GM21619 (cell line): ENCODE measurements around the gene STAG2.
"Not testable (repeated sequence)": the region's sequence is repeated elsewhere in the genome, so short reads cannot be mapped to it uniquely, and the experiment has no call there.

Source experiments
- ATAC-seq: cut with Tn5 transposase; IDR thresholded peaks from one replicate; pipeline ENCODE4 v1.9.1; 2021; ENCODE audit not compliant: unreplicated experiment

Gene STAG2

DNA sequence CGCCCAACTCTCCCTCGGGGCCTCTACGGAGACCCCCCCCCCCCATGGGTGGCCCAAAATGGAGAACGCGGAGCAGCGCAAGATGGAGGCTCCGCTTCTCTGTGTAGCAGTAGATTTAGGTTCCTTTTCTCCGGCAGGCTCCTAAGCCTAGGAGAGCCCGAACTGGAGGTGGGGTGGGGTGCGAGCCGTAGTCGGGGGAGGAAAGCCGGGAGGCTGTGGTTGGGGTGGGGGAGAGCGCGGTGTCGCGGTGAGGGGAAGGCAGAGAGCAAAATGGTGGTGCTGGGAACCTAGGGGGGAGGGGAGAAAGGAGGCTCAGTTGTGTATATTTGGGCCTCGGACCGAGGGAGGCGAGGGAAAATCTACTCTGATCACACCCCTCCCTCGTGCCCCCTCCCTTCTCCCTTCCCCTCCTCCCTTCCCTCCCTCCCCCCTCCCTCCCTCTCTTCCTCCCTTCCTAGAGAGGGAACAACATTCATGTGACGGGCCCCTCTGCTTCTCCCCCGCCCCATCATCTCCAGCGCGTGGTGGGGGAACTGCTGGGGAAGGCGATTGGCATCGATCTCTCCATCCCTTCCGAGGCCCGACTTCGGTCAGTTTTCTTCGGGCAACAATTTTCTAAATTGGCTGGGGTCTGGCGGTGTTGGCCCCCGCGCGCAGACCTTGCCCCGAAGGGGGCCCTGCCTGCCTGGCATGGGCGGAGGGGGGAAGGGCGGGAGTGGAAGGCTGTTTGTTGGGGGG is at the start of gene STAG2:
Gene STAG2 (plus strand): TSS at position 439 of the 738 bp plus-strand sequence. CDS start 60,922 bp downstream, outside the sequence.
- ATAC-seq = no peak

DNA sequence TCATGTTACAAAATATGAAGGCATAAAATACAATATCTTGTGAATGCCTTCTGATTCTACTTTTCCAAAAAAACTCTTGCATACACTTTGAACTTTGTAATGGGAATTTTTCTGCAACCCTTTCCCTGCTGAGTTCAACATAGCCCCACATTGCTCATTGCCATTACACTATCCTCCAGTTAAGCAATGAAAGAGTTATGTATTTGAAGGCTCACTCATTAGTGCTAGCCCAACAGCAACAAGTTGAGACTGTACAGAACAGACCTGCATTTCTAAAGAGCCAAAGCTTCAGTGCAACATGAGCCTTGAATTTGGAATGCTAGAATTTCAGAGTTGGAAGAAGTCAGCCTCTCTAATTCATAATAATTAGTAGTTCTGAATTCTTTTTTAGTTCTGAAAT is 44.4 kb upstream of the STAG2 start:
- ATAC-seq = no peak

DNA sequence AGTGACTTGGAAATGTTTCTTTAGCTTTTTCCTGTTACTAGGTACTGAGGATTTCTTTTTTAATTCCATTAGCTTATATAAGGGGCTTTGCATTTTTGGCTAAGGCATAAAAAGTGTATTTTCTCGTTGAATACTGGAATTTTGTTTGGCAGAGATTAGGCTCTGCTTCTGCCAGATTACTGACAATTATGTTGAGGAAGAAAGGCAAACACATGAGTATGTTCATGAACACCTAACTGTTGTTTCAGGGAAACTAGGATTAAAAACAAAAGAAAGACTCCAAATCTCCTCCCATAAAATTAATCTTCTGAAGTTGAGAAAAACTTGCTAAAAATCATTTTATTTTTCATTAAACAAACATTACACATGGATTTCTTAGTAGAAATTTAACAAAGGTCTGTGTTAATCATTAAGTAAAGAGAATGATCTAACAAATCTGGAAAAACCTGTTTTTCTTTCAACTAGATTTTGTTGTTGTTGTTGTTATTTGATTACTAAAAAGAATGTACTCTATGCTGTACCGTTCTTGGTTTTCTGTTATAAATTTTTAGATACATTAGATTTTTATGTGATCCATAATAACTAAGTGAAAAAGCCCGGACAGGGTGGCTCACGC is 43.3 kb upstream of the STAG2 start:
- ATAC-seq = no peak

DNA sequence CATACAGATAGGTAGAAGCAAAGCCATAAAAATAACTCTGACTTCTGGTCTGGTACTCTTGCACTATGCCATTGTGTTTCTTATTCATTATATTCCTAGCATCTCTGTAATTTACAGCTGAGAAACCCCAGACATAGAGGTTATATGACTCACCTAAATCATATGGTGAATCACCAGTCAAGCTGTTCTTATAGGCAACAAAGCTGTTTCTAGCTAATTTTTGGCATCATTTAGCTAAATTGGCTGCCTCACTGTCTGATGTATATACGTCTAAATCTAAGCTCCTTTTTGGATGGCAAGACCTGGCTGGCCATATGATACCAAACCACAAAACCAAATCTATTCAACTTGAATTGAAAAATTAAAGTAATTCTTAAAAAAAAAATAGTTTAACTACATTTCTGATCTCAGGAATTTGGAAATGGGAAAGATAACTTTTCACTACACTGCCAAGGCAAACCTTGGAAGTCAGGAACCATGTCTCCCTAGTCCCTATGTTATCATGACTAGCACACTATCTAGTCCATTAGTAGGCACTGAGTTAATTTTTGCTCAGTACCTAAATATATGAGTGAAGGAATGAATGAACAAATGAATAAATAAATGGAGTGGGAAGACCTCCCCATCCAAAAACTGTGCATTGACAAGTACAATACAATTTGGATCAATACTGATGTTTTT is 41.3 kb upstream of the STAG2 start:
- ATAC-seq = no peak

DNA sequence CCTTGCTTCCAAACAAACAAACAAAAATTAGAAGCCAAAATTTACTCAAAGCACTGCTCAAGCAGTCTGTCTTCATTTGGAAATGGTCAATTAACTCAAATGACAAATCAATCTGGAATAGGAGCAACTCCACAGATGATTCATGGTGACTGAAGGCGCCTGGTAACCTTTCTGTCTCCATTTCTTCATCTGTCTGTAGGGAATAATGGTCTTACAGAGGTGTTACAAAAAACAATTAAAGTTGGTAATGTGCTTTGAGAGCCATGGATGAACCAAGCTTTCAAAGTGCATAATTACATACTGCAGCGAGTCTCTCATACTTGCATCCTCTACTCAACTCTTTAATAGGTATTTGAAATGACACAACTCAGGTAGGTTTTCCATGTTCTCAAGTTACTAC is 38.3 kb upstream of the STAG2 start:
- no peak for ATAC-seq

DNA sequence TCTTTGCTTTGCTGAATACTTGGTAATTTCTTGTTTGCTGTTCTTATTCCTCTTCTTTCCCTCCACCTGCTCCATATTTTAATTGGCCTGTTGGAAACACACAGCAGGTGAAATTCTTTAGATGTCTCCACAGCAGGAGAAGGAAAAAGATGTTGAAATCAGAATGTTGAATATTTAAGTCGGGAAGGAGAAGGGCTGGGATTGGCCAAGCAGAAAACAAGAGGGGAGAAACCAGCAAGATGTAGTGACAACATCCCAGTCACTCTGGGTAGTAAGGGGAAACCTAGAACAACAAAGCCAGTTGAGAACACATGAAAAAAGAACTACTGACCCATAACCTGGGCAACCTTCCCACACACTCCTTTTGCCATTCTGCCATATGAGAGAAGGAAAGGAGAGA is 37.3 kb upstream of the STAG2 start:
- ATAC-seq = no peak

DNA sequence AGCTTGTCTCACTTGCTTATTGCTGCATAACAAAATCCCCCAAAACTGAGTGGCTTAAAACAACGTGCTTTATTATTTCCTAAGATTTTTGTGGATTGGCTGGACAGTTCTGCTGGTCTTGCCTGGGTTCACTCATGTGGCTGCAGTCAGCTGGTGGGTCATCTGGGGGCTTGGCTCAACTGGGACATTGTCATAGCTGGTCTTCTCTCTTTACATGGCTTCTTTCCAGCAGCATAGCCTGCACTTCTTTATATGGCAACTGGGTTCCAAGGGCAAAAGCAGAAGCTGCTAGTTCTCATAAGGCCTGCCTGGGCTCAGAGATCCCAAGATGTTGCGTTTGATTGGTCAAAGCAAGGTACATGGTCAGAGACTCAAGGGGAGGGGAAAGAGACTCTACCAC is 33.7 kb upstream of the STAG2 start:
- no peak for ATAC-seq

DNA sequence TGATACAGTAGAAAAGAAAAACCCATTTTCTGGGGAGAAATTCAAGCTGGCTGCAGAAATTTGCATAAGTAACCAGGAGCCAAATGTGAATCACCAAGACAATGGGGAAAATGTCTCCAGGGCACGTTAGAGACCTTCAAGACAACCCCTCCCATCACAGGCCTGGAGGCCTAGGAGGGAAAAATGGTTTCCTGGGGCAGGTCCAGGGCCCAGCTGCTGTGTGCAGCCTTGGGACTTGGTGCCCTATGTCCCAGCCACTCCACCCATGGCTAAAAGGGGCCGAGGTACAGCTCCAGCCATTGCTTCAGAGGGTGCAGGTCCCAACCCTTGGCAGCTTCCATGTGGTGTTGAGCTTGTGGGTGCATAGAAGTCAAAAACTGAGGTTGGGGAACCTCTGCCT is 29.5 kb upstream of the STAG2 start:
- not testable (repeated sequence) for ATAC-seq

DNA sequence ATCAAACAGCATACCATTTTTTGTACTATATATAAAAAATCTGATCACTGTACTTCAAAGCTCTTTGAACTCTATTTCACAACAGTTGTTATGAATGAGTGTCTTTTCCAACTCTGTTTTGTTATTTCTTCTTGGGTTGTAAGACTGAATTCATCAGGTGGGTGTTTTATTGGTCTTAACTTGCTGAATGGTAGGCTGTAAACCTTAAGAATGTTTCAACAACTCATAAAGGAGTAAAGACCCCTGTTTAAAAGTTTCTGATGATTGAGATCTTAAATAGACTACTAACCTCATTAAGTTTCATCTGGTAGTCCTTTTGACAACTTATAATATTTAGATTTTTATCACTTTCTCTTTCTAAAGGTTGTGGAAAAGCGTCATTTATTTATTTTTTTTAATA is 18.4 kb upstream of the STAG2 start:
- no peak for ATAC-seq

DNA sequence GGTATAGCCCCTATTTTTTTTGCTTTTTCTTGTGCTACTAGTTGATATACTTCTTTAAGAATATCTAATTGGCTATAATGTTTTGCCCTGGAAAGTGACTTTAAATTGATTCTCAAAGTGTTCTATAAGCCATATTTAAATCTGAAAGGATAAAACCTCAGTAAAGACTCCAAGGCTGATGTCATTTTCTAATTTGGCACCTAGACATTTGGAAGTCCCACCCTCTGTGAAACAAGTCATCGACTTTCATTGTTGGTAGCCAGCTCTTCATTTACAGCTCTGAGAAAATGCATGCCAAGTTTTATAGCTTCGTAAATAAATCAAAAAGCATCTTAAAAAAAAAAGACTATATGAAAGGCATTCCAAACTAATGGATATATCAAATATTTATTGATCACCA is 18.0 kb upstream of the STAG2 start:
- ATAC-seq = no peak

DNA sequence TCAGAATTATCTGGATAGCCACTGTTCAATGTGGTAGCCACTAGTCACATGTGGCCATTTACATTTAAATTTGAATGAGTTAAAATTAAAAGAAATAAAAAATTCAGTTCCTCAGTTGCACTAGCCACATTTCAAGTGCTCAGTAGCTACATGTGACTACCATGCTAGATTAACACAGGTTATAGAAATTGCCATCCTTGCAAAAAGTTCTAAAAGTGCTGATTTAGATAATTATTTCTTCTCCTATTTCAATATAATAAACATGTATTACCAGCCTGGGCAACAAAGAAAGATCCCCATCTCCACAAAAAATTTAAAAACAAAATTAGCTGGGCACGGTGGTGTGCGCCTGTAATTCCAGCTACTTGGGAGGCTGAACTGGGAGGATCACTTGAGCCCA is 11.7 kb upstream of the STAG2 start:
- no peak for ATAC-seq

DNA sequence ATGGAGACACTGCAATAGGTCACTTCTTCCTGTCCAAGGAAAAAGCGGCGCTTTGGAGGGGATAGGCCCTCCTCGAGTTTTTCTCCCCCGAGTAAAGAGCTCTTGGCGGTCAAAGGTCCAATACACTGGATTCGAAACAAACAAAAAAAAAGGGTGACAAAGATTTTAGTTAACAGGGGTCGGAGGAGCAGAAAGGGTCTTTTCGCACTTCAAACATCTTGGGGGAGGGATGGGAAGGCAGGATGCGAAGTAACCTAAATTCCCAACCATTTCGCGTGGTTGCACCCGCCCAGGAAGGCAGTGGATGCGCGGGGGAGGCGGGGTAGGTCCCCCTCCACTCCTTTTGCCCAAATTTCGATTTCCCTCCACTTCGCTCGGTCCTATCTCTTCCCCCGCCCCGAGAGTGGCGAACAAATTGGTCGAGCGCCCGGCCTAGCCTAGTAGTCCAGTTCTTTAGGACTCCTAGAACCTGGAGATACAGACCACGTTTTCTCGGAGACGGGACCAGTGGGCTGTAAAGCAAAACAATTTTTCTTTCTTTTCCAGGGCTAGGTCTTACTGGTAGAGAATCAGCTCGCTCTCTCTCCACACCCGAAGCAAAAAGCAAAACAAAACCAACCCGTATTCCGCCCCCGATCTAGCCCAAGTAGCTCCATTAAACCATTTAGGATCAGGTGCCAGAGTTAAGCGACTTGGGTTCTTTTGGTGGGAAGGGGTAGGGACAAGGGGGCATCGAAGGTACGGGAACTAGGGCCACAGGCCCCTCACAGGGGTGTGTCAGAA is 2.0 kb upstream of the STAG2 start:
- ATAC-seq = no peak

DNA sequence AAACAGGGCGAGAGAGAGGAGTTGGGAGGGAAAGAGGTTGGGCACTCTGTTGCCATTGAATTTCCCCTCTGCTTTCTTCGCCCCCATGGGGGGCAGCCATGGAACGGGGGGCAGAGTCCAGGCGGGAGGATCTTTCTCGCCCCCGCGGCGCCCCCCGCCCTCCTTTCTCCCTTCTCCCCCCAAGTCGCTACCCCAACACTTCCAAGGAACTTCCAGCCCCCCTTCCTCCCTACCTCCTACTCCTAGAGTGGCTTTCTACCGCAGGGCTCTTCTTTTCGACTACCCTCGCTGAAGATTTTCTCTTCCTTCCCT is 594 bp upstream of the STAG2 start:
- no peak for ATAC-seq

DNA sequence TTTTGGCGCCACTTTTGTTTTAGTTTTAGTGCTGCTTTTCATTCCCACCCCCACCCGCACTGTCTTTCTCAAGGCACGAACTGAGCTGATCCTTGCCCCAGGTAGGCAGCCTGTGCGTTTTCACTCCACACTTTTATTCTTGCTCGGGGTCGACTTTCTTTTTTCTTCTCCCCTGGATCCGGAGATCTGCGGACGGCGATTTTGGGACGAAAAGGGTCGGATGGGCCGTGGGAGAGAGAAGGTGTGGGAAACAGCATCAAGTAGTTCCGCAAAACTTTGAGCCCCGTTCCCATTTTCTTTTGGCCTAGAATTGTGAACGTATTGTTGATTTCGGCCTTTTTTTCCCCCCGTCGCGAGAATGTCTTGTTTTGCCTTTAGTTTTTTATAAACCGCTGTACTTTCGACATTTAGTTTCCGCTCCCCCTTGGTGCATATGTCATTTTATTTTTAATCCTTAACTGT is 531 bp downstream of the STAG2 start:
- no peak for ATAC-seq

DNA sequence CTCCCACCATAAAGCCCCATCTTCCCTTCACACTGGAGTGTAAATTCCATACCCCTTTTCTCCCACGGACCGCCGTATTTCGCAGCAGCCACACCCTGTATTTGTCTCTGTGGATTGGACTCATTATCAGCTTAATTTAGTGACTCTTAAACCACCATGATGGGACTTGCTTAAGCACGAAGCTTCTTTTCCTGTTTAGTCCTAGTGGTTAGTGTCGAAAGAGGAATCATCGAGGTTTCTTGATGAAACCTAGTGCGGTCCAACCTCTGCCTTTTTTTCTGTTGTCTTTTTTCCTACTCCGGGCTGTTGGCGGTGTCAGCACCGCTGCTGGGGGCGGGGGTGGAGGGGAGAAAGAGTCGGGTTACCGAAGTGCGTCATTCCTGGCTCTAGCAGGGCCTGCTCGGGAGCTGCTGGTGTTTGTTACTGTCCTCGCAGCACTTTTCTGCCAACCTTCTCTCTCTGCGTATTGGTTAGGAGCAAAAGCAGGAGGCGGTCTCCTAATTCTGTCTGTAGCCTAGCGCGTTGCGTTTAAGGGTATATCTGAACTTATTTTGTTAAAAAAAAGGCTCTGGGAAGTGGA is 1.4 kb downstream of the STAG2 start:
- peak; percentile 64 for ATAC-seq

DNA sequence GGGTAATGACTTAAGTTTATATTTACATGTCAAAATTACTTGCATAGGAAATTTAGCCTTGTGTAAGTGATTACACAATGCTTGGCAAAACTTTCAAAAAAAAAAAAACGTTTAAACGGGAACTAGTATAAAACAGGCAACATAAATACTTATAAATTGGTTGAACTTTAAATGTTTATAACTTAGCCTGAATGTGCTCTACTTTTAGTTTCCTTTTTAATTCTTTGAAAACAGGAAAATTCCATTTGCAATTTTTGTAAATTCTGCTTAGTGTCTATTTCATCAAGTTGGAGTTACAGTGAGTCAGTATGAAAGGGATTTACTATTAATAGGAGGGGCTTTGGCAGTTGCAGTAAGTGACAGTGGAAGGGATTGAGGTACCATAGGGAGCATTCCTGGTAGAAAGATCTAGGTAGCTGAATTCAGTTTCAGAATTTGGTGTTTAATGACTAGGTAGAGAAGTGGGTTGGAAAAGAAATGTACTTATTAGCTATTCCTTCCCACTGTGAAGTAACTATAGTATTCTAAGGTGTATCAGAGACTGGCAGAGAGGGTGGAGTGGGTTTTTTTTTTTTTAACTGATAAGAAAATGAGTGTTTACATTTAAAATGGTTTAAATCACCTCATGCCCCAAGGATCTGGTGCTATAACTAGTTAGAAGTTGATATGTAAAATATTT is 2.8 kb downstream of the STAG2 start:
- no peak for ATAC-seq

DNA sequence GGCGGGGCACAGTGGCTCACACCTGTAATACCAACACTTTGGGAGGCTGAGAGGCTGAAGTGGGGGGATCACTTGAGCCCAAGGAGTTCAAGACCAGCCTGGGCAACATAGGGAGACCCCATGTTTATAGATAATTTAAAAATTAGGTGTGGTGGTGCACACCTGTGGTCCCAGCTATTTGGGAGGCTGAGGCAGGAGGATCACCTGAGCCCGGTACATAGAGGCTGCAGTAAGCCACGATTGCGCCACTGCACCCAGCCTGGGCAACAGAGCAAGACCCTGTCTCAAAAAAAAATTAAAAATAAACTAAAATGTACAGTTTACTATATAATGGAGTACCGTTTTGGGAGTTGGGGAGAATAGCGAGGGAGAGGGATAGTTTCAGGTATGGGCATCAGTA is 4.2 kb downstream of the STAG2 start:
- no peak for ATAC-seq

DNA sequence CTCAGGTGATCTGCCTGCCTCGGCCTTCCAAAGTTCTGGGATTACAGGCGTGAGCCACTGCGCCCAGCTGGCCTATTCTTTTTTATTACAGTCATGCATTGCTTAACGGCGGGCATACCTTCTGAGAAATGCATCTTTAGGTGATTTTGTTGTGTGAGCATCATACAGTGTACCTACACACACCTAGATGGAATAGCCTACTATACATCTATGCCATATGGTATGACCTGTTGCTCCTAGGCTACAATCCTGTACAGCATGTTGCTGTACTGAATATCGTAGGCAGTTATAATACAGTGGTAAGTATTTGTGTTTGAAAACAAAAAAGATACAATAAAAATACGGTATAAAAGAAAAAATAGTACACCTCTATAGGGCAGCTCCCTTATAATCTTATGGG is 6.0 kb downstream of the STAG2 start:
- ATAC-seq = no peak

DNA sequence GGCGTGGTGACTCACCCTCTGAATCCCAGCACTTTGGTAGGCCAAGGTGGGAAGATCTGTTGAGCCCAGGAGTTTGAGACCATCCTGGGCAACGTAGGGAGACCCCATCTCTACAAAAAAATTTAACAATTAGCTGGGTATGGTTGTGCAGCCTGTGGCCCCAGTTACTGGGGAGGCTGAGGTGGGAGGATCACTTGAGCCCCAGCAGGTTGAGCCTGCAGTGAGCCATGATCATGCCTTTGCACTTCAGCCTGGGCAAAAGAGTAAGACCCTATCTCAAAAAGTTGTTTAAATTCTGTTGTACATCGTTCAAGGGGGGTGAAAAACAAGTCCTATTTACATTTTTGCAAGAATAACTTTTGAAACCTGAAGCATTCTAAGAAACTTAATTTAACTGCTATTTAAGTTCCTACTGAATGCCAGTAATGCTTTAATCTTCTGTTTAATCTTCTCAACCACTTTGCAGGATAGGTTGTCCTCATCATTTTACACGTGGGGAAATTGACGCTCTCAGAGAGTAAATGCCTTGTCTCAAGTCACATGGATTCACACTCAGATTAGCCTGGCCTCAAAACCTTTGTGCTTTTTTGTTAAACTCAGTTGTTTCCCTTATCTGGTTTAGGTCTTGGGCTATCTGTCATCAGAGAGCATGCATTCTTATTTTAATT is 7.0 kb downstream of the STAG2 start:
- no peak for ATAC-seq

DNA sequence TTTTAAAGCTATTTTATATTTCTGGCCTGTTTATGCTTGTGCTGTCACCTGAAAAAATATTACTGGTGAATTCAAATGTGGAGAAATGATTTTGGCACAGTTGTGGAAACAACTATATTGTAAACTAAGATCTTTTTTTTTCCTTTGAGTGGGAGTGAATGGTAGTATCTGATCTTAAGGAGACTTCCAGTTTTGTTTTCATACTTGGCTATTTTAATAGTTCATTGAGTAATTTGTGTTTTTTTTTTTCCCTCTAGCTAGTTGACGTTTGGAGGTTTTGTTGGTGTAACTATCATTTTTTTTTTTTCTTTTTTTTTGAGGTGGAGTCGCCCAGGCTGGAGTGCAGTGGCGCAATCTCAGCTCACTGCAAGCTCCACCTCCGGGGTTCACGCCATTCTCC is 10.5 kb downstream of the STAG2 start:
- ATAC-seq = no peak
